ENCODE data around the gene SMIM5.

SMIM5 gene

DNA sequence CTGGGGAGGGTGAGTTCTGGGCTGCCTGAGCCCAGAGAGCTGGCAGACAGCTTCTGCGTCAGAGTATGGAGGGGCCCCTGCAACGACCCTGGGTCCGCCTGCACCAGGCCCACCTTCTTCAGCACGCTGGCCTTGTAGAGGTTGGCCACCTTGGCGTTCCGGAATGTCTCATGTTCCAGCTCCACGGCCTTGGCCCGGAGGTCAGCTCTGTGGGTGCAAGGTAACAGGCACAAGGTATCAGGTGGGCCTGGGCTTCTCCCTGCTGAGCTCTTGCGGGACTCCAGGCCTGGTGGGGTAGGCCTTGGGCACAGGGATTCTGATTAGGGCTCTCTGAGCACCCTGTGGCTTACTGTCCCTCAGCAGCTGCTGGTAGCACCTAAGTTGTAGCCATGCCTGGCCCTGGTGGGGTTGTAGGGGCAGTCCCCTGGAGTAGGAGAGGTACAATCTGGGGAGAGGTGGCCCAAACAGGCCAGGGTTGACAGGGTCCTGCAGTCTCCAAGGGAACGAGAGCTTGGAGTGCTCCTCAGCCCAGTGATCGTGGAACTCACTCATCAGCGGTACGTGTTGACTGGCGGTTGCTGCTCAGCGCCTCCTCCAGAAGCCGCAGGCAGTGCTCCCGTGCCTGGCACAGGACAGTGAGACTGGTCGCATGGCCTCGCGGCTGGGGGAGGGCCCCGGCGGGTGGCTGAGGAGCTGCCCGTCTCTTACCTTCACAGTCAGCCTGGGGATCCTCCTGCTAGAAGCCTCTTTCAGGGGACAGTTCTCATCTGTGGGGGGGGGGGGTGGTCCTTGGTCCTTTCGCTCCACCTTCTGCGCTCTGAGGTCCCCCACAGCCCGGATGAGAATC lies 2.9 kb upstream of the SMIM5 start:
- H3K27ac ChIP-seq (ENCODE audit: low read length), result no peak overlapping the region
- H3K9me3 ChIP-seq (ENCODE audit: insufficient read depth, low read depth, low read length), result no peaks in the 10 kb centered on the region
- no peaks in the 10 kb centered on the region; the same call in 1 of the 2 replicates for H3K36me3 ChIP-seq (ENCODE audit: insufficient read depth, low read depth, low read length)
- no peak overlapping the region for H3K4me3 ChIP-seq (ENCODE audit: low read length)
- H3K9ac ChIP-seq (ENCODE audit: low read depth, low read length), result no peak overlapping the region
- no peaks in the 10 kb centered on the region for H3K27me3 ChIP-seq (ENCODE audit: insufficient read depth, low read length)
- H3K4me1 ChIP-seq (ENCODE audit: insufficient read depth, low read length), result peaks cover 6% of the 10 kb centered on the region; the same call in 1 of the 2 replicates

DNA sequence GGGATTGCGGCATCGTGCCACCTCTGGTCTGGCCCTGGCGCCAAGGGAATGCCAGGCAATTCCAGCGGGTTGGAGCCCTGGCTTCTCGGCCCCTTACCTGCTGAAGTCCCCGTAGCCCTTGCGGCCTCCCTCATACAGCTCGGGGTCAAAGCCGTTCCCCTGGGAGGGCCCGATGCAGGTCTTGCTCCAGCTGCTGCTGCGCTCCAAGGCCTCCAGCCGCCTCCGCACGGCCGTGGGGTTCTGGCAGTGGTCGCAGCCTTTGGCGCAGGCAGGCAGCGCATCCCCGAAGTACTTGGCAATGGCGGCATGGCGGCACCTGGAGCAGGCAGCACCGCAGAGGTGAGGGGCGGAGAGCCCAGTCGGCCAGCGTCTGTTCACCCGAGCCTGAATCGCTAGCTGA lies 1.9 kb upstream of the SMIM5 start:
- H3K27ac ChIP-seq (ENCODE audit: low read length), result no peak overlapping the region
- no peak overlapping the region for H3K9ac ChIP-seq (ENCODE audit: low read depth, low read length)
- H3K9me3 ChIP-seq (ENCODE audit: insufficient read depth, low read depth, low read length), result no peaks in the 10 kb centered on the region
- H3K36me3 ChIP-seq (ENCODE audit: insufficient read depth, low read depth, low read length), result no peaks in the 10 kb centered on the region; the same call in 1 of the 2 replicates
- H3K4me3 ChIP-seq (ENCODE audit: low read length), result no peak overlapping the region
- H3K27me3 ChIP-seq (ENCODE audit: insufficient read depth, low read length), result no peaks in the 10 kb centered on the region
- H3K4me1 ChIP-seq (ENCODE audit: insufficient read depth, low read length), result peaks cover 6% of the 10 kb centered on the region; the same call in 1 of the 2 replicates

DNA sequence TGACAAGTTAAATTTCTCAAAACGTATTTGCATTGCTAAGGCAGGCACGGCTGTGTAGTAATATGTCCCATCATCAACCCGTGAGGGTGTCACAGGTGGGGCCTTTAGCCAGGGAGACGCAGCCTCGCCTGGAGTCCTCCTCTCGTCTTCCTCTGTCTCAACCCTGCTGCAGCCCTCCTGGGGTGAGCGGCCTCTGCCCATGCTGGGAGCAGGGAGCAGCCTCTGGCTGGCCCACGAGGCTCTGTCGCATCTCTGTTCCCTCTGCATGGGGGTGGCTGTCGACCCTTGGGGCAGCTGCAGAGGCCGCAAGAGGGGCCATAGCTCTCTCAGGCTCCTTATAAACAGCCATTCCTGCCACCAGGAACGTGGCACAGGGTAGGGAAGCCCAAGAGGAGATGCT lies 806 bp upstream of the SMIM5 start:
- Histone ChIP-seq H3K27me3 (ENCODE audit: insufficient read depth, low read length) (no peaks in the 10 kb centered on the region), H3K4me3 (ENCODE audit: low read length) (no peak overlapping the region), H3K9me3 (ENCODE audit: insufficient read depth, low read depth, low read length) (no peaks in the 10 kb centered on the region), H3K36me3 (ENCODE audit: insufficient read depth, low read depth, low read length) (no peaks in the 10 kb centered on the region; the same call in 1 of the 2 replicates), H3K27ac (ENCODE audit: low read length) (no peak overlapping the region), H3K9ac (ENCODE audit: low read depth, low read length) (no peak overlapping the region), H3K4me1 (ENCODE audit: insufficient read depth, low read length) (peaks cover 6% of the 10 kb centered on the region; the same call in 1 of the 2 replicates)

DNA sequence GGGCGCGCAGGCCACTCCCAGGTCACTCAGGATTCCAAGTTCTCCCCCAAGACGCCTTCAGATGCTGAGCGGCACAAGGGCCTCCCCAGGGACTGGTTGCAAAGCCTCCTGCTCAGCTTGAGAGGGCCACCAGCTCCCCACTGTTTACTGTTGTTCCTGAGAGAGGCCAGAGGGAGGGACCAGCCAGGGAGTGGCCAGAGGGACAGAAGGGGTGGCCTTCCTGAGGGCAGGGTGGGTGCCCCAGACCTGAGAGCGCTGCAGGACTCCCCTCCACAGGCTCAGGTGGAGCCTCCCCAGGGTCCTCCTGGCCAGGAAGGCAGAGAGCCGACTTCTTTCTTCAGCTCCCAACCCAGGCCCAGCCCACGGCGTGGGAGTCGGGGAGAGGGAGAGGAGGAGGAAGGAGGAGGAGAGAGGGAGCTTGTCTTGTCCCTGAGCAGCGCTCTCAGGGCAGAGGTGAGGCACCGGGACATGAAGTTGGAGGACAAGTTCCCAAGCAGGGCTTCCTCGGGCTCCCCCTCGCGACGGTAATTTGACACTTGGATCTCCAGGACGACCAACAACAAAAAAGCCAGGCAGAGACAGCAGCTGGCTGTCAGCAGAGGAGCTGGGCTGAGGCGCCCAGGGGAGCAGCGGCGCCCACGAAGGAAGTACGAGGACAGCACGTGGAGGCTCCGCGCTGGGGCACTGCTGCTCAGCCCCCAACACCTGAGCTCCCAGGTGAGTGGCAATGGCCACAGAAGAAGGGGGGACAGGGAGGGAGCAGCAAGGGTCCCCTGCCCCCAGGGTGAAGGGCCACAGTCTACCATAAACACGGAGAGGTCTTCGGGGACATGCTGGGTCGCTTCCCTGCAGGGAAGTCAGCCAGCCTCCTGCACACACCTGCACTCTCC lies 497 bp downstream of the SMIM5 start:
- Histone ChIP-seq H3K27ac (ENCODE audit: low read length) (no peak overlapping the region), H3K4me3 (ENCODE audit: low read length) (no peak overlapping the region), H3K4me1 (ENCODE audit: insufficient read depth, low read length) (peaks cover 6% of the 10 kb centered on the region; the same call in 1 of the 2 replicates), H3K9ac (ENCODE audit: low read depth, low read length) (no peak overlapping the region), H3K27me3 (ENCODE audit: insufficient read depth, low read length) (no peaks in the 10 kb centered on the region), H3K9me3 (ENCODE audit: insufficient read depth, low read depth, low read length) (no peaks in the 10 kb centered on the region), H3K36me3 (ENCODE audit: insufficient read depth, low read depth, low read length) (no peaks in the 10 kb centered on the region; the same call in 1 of the 2 replicates)

DNA sequence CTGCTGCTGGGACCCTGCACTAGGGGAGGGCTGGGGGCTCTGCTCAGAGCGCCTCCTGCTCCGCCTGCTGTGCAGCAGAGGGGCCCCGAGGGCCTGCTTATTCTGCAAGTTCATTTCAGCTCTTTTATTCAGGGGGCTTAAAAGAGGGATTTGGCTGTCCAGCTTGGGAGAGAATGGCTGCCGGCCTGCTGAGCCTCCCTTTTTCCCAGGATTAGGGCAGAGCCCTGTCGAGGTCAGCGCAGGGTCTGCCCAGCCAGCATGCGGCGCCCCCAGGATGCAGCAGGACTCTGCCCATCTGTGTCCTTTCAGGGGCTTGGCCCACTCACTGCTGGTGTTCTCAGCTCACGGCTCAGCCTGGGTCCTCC lies 1.1 kb downstream of the SMIM5 start:
- Histone ChIP-seq H3K4me1 (ENCODE audit: insufficient read depth, low read length) (peaks cover 6% of the 10 kb centered on the region; the same call in 1 of the 2 replicates), H3K36me3 (ENCODE audit: insufficient read depth, low read depth, low read length) (no peaks in the 10 kb centered on the region; the same call in 1 of the 2 replicates), H3K27ac (ENCODE audit: low read length) (no peak overlapping the region), H3K27me3 (ENCODE audit: insufficient read depth, low read length) (no peaks in the 10 kb centered on the region), H3K4me3 (ENCODE audit: low read length) (no peak overlapping the region), H3K9ac (ENCODE audit: low read depth, low read length) (no peak overlapping the region), H3K9me3 (ENCODE audit: insufficient read depth, low read depth, low read length) (no peaks in the 10 kb centered on the region)

DNA sequence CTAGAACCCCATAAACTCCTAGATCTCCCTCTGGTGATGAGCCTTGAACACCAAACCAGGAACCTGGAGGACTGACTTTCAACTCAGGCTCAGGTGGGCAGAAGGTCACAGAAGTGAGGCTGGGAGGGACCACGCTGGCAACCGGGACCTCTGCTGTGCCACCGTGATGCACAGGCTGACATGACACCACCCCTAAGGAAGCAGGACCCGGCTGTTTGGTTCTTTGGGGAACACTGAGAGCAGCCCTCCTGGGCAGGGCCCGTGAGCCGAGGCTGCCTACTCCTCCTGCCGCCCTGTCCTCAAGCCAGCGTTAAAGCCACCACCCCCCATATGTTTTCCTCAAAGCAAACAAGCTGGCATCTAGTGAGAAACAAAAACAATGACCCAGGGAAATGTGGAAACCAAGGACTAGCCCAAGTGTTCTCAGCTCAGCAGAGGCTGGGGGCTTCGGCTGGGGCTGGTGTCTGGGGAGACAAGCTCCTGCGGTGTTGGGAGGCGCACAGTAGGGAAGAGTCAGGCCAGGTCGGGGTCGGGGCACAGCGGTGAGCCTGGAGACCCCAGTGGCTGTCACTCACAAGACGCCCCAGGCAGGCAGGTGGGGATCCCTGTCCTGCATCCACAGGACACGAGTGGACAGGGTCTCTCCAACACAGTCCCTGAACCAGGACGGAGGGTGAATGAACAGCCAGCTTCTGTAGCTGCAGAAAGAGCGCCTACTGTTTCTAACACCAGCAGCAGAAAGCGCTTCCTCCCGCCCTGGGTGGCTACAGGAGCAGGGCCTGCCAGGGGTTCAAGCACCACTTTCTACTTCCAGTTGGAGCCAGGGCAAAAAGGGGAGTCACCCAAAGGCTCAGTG lies 1.7 kb downstream of the SMIM5 start:
- Histone ChIP-seq H3K27me3 (ENCODE audit: insufficient read depth, low read length) (no peaks in the 10 kb centered on the region), H3K9me3 (ENCODE audit: insufficient read depth, low read depth, low read length) (no peaks in the 10 kb centered on the region), H3K9ac (ENCODE audit: low read depth, low read length) (no peak overlapping the region), H3K4me3 (ENCODE audit: low read length) (no peak overlapping the region), H3K36me3 (ENCODE audit: insufficient read depth, low read depth, low read length) (no peaks in the 10 kb centered on the region; the same call in 1 of the 2 replicates), H3K27ac (ENCODE audit: low read length) (no peak overlapping the region), H3K4me1 (ENCODE audit: insufficient read depth, low read length) (peaks cover 6% of the 10 kb centered on the region; the same call in 1 of the 2 replicates)

DNA sequence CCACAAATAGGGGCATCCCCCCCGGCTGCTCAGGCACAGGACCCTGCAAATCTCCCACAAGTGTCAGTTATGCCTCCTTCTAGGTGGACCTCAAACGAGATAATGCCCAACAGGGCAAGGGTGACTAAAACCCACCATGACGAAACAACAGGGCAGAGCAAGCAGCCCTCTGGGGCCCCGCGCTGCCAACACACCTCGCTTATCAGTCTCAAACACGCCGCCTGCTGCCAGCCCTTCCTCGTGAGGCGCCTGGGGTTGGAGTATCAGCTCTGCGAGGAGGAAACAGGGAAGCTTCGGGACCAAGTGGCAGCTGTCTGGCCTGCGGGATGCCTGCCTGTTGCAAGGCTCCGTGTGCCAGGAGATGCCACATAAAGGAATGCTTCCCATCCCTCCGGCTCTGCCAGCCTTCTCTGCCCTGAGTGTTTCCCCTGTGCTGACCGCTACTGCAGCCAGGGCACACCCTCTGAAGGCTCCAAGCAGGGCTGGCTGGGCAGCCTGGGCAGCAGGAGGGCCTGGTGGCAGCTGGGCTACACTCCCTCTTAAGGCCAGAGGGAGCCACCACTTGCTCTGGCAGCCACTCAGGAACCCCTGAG lies 2.5 kb downstream of the SMIM5 start:
- Histone ChIP-seq H3K27ac (ENCODE audit: low read length) (no peak overlapping the region), H3K4me3 (ENCODE audit: low read length) (no peak overlapping the region), H3K4me1 (ENCODE audit: insufficient read depth, low read length) (peaks cover 6% of the 10 kb centered on the region; the same call in 1 of the 2 replicates), H3K9ac (ENCODE audit: low read depth, low read length) (no peak overlapping the region), H3K27me3 (ENCODE audit: insufficient read depth, low read length) (no peaks in the 10 kb centered on the region), H3K9me3 (ENCODE audit: insufficient read depth, low read depth, low read length) (no peaks in the 10 kb centered on the region), H3K36me3 (ENCODE audit: insufficient read depth, low read depth, low read length) (no peaks in the 10 kb centered on the region)

DNA sequence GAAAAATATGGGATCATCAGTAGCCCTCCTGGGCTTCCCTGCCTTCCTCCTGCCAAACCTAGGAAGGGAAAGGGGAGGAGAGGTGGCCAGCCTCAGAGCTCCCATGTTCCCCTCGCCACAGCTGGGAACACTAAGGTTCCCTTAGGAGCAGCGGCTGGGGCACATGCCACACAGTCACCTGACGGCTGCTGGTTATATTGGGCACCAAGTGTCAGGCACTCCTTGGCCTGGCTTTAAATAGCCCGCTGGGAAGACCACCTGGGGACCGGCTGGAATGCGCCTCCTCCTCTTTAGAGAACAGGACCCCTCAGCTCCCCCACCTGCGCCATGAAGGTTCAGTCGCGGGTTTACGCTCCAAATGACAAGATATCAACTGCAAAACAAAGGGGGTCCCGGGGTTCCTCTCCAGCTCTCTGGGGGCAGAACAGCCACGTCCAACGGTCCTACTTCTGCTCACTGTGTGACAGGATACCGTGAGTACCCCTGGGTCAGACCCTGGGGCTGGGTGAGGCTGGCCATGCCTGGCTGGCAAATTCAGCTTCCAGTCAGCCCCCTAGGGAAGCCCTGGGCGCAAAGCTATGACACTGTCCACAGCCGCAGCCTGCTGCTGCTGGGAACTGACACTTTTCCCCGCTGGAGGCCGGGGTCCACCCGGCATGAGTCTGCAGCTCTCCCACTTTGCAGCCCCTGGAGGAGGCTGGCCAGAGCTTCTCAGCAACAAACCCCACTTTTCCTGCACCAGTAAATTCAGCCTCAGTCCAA lies 3.3 kb downstream of the SMIM5 start:
- H3K27ac ChIP-seq (ENCODE audit: low read length), result no peak overlapping the region
- no peak overlapping the region for H3K4me3 ChIP-seq (ENCODE audit: low read length)
- no peaks in the 10 kb centered on the region for H3K27me3 ChIP-seq (ENCODE audit: insufficient read depth, low read length)
- no peaks in the 10 kb centered on the region for H3K9me3 ChIP-seq (ENCODE audit: insufficient read depth, low read depth, low read length)
- peaks cover 6% of the 10 kb centered on the region; the same call in 1 of the 2 replicates for H3K4me1 ChIP-seq (ENCODE audit: insufficient read depth, low read length)
- H3K36me3 ChIP-seq (ENCODE audit: insufficient read depth, low read depth, low read length), result no peaks in the 10 kb centered on the region
- no peak overlapping the region for H3K9ac ChIP-seq (ENCODE audit: low read depth, low read length)

DNA sequence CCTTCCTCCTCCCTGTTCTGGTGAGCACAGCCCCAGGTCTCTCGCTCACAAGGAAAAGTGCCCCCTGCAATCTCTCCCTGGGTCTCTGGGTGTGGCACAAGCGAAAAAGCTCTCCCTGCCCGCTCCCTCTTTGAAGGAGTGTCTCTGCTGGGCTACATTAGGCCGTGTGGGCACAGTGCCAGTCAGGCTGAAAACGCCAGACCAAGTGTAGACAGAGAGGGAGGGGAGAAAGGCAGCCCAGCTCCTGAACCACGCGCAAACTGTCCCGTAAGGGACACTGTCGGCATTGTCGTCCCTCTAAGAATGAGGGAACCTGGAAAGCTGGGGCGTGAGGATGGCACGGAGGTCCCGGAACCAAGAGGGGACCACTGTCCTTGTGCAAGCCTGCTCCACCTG lies 3.9 kb downstream of the SMIM5 start:
- Histone ChIP-seq H3K9me3 (ENCODE audit: insufficient read depth, low read depth, low read length) (no peaks in the 10 kb centered on the region), H3K9ac (ENCODE audit: low read depth, low read length) (no peak overlapping the region), H3K27me3 (ENCODE audit: insufficient read depth, low read length) (no peaks in the 10 kb centered on the region), H3K36me3 (ENCODE audit: insufficient read depth, low read depth, low read length) (no peaks in the 10 kb centered on the region), H3K4me3 (ENCODE audit: low read length) (no peak overlapping the region), H3K27ac (ENCODE audit: low read length) (no peak overlapping the region), H3K4me1 (ENCODE audit: insufficient read depth, low read length) (peaks cover 6% of the 10 kb centered on the region; the same call in 1 of the 2 replicates)

DNA sequence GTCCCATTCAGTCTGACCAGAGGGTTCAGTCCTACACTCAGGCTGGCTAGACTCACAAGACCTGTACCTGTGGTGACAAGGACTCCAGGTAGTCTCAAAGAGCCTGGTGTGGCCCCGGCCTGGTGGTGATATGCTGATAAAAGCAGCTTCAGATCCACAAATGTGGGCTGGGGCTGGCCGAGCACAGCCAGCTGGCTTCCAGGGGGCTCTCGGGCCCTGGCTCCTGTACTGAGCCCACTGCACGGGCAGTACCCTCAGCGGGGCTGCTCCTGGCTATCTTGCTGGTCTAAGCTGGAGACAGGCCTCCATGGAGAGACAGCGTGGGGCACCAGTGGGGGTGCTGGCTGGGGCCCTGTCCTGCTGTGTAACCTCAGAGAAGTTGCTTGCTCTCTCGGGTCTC lies 4.3 kb downstream of the SMIM5 start:
- Histone ChIP-seq H3K27ac (ENCODE audit: low read length) (no peak overlapping the region), H3K27me3 (ENCODE audit: insufficient read depth, low read length) (no peaks in the 10 kb centered on the region), H3K36me3 (ENCODE audit: insufficient read depth, low read depth, low read length) (no peaks in the 10 kb centered on the region), H3K4me3 (ENCODE audit: low read length) (no peak overlapping the region), H3K9me3 (ENCODE audit: insufficient read depth, low read depth, low read length) (no peaks in the 10 kb centered on the region), H3K4me1 (ENCODE audit: insufficient read depth, low read length) (peaks cover 7% of the 10 kb centered on the region; the same call in 1 of the 2 replicates), H3K9ac (ENCODE audit: low read depth, low read length) (no peak overlapping the region)
